Measurements from ENCODE around the gene SND1. TPM values are rescaled to one million over a fixed set of nuclear protein-coding genes. Genes with fewer than 3 reads are reported as not detected.

SND1 gene
- total and polyA plus RNA-seq, 2 donors (not counting 3 experiments of a cell fraction or from before 2014, with no cell fraction given): 116 to 249 TPM

DNA sequence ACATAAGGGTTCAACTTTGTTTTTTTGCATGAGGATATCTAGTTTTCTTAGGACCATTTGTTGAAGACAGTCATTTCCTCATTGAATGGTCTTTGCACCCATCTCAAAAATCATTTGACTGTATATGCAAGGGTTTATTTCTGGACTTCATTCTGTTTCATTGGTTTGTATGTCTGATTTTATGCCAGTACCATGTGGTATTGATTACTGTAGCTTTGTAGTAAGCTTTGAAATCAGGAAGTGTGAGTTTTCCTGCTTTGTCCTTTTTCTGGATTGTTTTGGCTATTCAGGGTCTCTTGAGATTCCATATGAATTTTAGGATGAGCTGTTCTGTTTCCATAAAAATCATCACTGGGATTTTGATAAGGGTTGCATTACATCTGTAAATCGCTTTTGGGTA, 63.9 kb downstream of the SND1 start:
- Histone ChIP-seq H3K4me1 (ENCODE audit: control insufficient read depth, extremely low read depth, insufficient read depth, low read length) (peaks cover 3% of the 10 kb centered on the region), H3K4me3 (replicated peaks in 1 of 3; ENCODE audit: insufficient read depth in 1 of 3, low read depth in 1 of 3, low read length in 3 of 3) (no peak overlapping the region), H3K9me3 (replicated peaks; ENCODE audit: control insufficient read depth, insufficient read depth, low read length) (peaks cover 2% of the 10 kb centered on the region), H3K79me2 (ENCODE audit: control insufficient read depth, insufficient read depth, low read length) (peaks cover 67% of the 10 kb centered on the region), H3K27me3 (ENCODE audit: control insufficient read depth in 2 of 2, insufficient read depth in 2 of 2, low read length in 2 of 2) (no peaks in the 10 kb centered on the region), H4K20me1 (replicated peaks; ENCODE audit: control insufficient read depth, extremely low read depth, insufficient read depth, low read length) (peaks cover 6% of the 10 kb centered on the region), H3K9ac (replicated peaks; ENCODE audit: extremely low read depth, insufficient read depth, low read length) (no peak overlapping the region), H3K36me3 (ENCODE audit: control insufficient read depth in 2 of 2, extremely low read depth in 1 of 2, insufficient read depth in 2 of 2, low read length in 2 of 2) (peaks cover 2 to 9% of the 10 kb centered on the region in 2 experiments), H3K4me2 (ENCODE audit: insufficient read depth, low read length) (no peak overlapping the region), H3K9me1 (replicated peaks; ENCODE audit: control insufficient read depth, extremely low read depth, insufficient read depth, low read length) (no peaks in the 10 kb centered on the region), H3K27ac (ENCODE audit: insufficient read depth, low read depth, low read length) (no peak overlapping the region), H2AFZ (ENCODE audit: low read depth, low read length) (no peak overlapping the region)
- ChIA-PET CTCF (interaction anchor here (1.2 kb wide), 1 partner anchor 494 kb away, joined by 7 read pairs; no protein-coding TSS in a partner anchor), POLR2A (no interaction called here)
- intact Hi-C loops (cut with micrococcal nuclease) (no loop called here), dilution Hi-C loops (cut with MboI; ENCODE audit: extremely low pct_ligation_motif_present, low sequenced_read_pairs) (loop anchor here (25.0 kb wide), 1 partner anchor 496 kb away; no protein-coding TSS in a partner anchor)
- TF ChIP-seq, protein P1, sequence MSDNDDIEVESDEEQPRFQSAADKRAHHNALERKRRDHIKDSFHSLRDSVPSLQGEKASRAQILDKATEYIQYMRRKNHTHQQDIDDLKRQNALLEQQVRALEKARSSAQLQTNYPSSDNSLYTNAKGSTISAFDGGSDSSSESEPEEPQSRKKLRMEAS (IDR thresholded peaks at IDR 0.05; ENCODE audit: insufficient read depth, insufficient read length): no peak
- TF ChIP-seq GATA2 (IDR thresholded peaks at IDR 0.05; ENCODE audit: insufficient read depth, insufficient read length, low read depth, low read length) (no peak), MYC (IDR thresholded peaks at IDR 0.05; ENCODE audit: low read depth, low read length) (no peak), POLR2A (IDR thresholded peaks at IDR 0.05; ENCODE audit: low read depth, low read length) (no peak), EZH2 (IDR thresholded peaks at IDR 0.05; ENCODE audit: borderline replicate concordance, low read depth, low read length, severe bottlenecking) (no peak), FOS (IDR thresholded peaks at IDR 0.05; ENCODE audit: borderline replicate concordance, insufficient read depth, low read length) (no peak), JUN (IDR thresholded peaks at IDR 0.05; ENCODE audit: borderline replicate concordance, insufficient read depth, insufficient read length, low read depth) (no peak), POLR2AphosphoS5 (IDR thresholded peaks at IDR 0.05; ENCODE audit: insufficient read depth, low read depth, low read length) (no peak)
- TF ChIP-seq, protein P2, sequence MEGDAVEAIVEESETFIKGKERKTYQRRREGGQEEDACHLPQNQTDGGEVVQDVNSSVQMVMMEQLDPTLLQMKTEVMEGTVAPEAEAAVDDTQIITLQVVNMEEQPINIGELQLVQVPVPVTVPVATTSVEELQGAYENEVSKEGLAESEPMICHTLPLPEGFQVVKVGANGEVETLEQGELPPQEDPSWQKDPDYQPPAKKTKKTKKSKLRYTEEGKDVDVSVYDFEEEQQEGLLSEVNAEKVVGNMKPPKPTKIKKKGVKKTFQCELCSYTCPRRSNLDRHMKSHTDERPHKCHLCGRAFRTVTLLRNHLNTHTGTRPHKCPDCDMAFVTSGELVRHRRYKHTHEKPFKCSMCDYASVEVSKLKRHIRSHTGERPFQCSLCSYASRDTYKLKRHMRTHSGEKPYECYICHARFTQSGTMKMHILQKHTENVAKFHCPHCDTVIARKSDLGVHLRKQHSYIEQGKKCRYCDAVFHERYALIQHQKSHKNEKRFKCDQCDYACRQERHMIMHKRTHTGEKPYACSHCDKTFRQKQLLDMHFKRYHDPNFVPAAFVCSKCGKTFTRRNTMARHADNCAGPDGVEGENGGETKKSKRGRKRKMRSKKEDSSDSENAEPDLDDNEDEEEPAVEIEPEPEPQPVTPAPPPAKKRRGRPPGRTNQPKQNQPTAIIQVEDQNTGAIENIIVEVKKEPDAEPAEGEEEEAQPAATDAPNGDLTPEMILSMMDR (IDR thresholded peaks at IDR 0.05; ENCODE audit: extremely low read depth in 1 of 2, insufficient read depth in 1 of 2, low read depth in 1 of 2, low read length in 2 of 2): no peak
- DNase-seq (ENCODE audit: low read depth, low spot score) (no peak), FAIRE-seq (no peak)
- no TSS peak for BruUV-seq (replicated peaks)

Data from endothelial cell of umbilical vein (primary cell).